ENCODE results near the gene HS6ST1.

The HS6ST1 gene

DNA sequence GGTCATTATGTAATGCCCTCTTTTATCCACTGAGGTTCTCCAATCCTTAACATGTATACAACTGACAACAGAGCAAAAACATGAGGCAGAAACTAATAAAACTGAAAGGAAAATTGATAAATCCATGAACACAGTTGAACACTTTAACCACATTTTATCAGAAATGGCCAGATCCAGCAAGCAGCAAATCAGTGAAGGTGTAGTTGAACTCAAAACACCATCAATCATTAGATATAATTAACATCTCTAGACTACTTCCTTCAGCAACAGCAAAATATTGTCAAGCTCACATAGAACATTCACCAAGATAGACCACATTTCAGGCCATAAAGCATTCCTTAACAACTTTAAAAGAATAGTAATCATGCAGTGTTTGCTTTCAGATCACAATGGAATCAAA, 72.9 kb downstream of the HS6ST1 start:
- TF ChIP-seq POLR2AphosphoS5 (IDR thresholded peaks at IDR 0.05; ENCODE audit: low read depth, low read length) (no peak), POLR2A (IDR thresholded peaks at IDR 0.05; ENCODE audit: low read depth, low read length) (no peak)
- DNase-seq (ENCODE audit: insufficient read length) (no peak), FAIRE-seq (no peak)

DNA sequence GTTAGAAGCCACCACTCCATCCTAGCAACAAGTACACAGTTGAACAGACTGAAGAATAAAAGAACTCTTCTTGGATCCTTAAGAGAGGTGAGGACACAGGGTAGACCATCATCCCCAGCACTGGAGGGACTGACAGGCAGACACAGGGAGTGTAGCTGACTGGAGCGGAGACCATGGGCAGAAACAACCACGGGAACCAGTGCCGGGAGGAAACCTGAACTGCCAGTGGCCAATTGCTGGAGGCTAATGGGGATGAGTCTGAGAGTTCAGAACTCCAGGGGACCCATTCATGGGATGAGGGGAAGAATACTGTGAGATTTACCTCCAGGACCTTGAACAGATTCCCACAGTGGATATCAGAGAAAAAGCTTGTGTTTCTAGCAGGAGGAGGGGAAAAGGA, 76.8 kb downstream of the HS6ST1 start:
- no peak for TF ChIP-seq TAF1 (IDR thresholded peaks at IDR 0.05; ENCODE audit: borderline replicate concordance, low read depth, low read length)
- TF ChIP-seq POLR2AphosphoS5 (IDR thresholded peaks at IDR 0.05; ENCODE audit: low read depth, low read length) = no peak
- no peak for TF ChIP-seq POLR2A (IDR thresholded peaks at IDR 0.05; ENCODE audit: low read depth, low read length)
- DNase-seq (ENCODE audit: insufficient read length) = no peak
- no peak for FAIRE-seq

DNA sequence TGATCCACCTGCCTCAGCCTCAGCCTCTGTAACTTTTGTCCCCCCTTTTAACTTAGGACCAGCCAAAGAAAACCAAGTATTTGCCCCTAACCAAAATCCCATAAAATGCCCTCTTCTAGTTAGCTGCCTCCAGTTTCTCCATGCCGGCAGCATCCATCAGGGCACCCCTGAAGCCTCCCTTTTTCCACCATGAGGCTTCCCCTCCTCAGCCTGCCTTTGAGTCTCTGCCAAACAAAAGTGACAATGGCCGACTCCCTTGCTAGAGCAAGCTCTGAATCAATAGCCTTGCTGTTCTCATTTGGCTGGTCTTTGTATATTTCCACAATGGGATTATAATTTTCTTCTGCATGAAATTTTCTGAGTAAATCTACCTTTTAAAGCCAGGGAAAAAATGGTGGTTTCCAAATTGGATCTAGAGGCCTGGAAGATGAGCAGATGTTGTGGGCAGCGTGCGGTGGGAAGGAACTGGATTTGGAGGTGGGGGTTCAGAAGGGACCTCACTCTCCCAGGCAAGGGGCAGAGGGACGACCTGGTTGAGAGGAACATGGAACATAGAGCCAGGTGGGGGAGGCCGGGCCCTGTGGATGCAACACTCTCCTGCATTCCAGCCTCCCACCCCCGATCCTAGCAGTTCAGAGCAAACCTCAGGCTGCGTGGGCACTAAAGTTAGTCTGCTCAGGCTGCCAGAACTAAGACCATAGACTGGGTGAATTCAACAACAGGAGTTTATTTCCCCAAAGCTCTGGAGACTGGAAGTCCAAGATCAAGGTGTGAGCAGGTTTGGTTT, 80.6 kb downstream of the HS6ST1 start:
- FAIRE-seq = no peak
- no peak for DNase-seq (ENCODE audit: insufficient read length)
- no peak for TF ChIP-seq TAF1 (IDR thresholded peaks at IDR 0.05; ENCODE audit: borderline replicate concordance, low read depth, low read length)
- no peak for TF ChIP-seq POLR2A (IDR thresholded peaks at IDR 0.05; ENCODE audit: low read depth, low read length)
- no peak for TF ChIP-seq POLR2AphosphoS5 (IDR thresholded peaks at IDR 0.05; ENCODE audit: low read depth, low read length)

DNA sequence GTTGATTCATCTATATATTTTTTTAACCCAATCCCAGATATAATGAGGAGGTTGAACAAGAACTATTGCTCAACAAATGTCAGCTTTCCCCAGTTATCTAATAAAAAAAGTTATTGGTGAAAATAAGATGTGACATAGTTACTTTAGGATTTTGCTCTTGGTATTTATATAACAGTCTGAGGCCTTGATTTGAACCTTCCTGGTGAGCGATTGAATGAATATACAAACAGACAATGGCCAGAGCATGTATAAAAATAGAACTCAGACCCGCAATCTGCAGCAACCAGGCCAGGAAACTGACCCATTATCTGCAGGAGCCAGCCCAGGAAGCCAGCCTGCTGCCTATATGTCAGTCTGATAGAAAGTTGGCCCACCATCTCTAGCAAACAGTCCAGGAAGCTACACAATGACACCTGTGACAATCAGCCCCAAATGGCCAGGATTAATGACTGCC, 81.6 kb downstream of the HS6ST1 start:
- DNase-seq (ENCODE audit: insufficient read length) (no peak), FAIRE-seq (no peak)
- TF ChIP-seq POLR2A (IDR thresholded peaks at IDR 0.05; ENCODE audit: low read depth, low read length) (no peak), POLR2AphosphoS5 (IDR thresholded peaks at IDR 0.05; ENCODE audit: low read depth, low read length) (no peak), TAF1 (IDR thresholded peaks at IDR 0.05; ENCODE audit: borderline replicate concordance, low read depth, low read length) (no peak)

DNA sequence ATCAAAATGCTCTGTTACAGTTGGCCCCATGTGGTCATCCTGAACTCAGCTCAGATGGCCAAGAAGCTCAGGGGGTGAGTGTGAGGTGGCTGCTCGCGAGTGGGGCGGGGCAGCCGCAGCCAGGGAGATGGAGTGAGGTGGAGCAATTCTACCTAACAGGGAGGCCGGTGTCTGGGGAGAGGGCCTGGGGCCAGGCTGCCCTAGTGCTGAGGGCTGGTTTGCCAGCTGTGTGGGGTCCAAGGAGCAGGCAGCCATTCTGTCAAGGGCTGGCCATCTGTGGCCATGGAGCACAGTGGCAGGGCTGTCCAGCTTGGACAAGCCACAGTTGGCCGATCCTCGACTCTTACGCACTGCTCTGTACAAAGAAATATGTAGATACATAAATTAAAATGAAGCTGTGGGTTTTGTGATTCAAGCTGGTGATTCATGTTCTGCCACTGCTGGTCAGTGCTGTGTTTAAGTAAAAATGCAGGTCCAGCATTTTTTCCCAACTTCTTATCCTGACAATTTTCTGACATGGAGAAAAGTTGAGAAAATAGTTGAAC, 82.1 kb downstream of the HS6ST1 start:
- DNase-seq (ENCODE audit: insufficient read length) = no peak
- TF ChIP-seq POLR2AphosphoS5 (IDR thresholded peaks at IDR 0.05; ENCODE audit: low read depth, low read length) (no peak), POLR2A (IDR thresholded peaks at IDR 0.05; ENCODE audit: low read depth, low read length) (no peak), TAF1 (IDR thresholded peaks at IDR 0.05; ENCODE audit: borderline replicate concordance, low read depth, low read length) (no peak)
- FAIRE-seq = no peak

DNA sequence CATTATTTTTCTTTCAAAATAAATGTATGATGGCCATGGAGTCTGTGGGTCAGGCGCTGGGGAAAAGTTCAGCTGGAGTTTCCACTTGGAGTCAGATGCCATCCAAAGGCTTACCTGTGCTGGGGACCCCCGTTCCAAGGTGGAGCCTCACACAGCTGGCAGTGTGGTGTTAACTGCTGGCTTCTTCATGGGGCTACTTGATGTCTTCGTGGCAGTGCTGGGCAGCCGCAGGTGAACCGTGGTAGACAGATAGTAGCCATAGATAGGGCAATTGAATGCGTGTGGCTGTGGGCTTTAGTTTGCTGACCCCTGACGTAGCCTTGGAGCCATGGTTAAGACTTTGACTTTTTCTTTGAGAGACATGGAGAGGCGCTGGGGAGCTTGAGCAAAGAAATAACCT, 83.1 kb downstream of the HS6ST1 start:
- no peak for TF ChIP-seq POLR2A (IDR thresholded peaks at IDR 0.05; ENCODE audit: low read depth, low read length)
- TF ChIP-seq POLR2AphosphoS5 (IDR thresholded peaks at IDR 0.05; ENCODE audit: low read depth, low read length) = no peak
- no peak for TF ChIP-seq TAF1 (IDR thresholded peaks at IDR 0.05; ENCODE audit: borderline replicate concordance, low read depth, low read length)
- no peak for FAIRE-seq

DNA sequence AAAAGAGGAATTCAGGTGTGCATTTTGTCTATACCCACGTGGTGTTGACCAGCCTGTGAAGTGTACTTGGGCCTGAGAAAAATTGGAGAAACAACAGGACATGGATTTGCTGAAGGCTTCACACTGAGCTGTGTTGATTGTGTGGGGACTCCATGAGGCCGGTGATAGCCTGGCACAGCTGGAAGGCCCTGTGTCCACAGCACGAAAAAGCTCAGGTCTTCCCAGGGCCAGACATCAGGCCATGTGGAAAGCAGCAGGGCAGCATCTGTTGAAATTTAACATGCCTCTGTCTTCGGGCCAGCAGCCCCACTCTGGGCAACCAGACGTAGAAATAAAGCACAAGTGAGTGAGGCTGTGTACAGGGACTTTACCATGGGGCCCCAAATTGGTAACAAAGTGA, 84.1 kb downstream of the HS6ST1 start:
- TF ChIP-seq POLR2AphosphoS5 (IDR thresholded peaks at IDR 0.05; ENCODE audit: low read depth, low read length) (no peak), POLR2A (IDR thresholded peaks at IDR 0.05; ENCODE audit: low read depth, low read length) (no peak), TAF1 (IDR thresholded peaks at IDR 0.05; ENCODE audit: borderline replicate concordance, low read depth, low read length) (no peak)
- no peak for FAIRE-seq
- no peak for DNase-seq (ENCODE audit: insufficient read length)

More for the DNA sequence above, 83.1 kb downstream of the HS6ST1 start:
- no peak for DNase-seq (ENCODE audit: insufficient read length)

DNA sequence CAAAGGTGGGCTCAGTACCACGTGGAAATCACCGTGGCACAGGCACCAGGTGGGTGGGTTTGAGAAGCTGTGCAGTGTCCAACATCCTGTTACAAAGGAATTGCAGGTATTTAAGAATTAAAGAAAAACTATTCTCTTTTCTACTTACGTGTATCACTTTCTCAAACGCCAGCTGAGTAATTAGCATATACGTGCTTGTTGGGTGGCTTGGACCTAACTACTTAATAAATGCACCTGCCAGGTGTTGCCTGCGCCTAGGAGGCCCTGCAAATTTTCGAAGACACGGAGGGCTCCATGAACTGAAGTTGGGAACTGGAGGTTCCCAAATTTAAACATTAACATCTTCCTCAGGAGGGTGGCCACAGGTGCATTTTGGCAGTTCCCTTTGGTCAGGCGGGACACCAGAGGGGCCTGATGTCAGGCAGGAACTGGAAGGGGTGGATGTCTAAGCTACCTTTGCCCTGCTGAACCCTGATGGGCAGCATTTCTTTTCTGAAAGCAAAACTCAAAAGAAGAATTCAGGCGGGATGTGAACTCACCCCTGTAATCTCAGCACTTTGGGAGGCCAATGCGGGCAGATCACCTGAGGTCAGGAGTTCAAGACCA, 84.8 kb downstream of the HS6ST1 start:
- TF ChIP-seq POLR2AphosphoS5 (IDR thresholded peaks at IDR 0.05; ENCODE audit: low read depth, low read length) = no peak
- no peak for TF ChIP-seq TAF1 (IDR thresholded peaks at IDR 0.05; ENCODE audit: borderline replicate concordance, low read depth, low read length)
- TF ChIP-seq POLR2A (IDR thresholded peaks at IDR 0.05; ENCODE audit: low read depth, low read length) = no peak
- no peak for DNase-seq (ENCODE audit: insufficient read length)
- no peak for FAIRE-seq

DNA sequence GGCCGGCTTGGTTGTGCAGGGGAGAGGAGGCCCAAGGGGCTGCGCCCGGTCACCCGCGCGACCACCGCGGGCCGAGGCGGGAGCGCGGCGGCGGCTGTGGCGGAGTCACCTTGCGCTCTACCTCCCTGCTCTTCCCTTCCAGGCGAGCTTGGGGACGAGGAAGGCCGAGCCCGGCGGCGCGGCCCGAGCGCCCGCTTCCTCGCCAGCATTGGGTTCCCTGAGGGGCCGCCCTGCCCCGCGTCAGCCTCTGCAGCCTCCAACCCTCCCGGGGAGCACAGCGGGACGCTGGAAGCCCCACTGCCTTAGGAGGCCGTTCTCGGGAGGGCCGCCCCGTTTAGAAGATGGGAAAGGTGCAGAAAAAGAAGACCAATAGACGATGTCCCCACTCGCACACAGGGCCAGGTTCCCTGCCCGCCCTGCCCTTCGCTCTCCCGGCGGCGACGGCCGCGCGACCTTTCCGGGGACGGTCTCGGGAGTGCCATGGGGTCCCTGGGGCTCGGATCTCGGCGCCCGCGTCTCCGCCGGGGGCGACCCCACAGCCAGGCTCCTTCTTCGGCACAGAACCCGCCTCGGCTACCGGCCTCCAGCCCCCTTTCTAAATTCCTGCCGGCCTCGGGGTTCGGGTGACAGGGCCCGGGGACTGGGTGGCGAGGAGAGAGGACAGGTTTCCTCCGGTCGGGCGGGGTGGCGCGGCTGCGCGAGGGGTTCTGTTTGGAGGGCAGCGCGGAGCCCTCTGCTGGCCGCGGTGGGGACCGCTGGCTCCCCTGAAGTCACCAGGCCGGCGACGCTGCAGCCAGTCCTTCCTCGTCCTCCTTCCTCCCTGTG, 85.5 kb downstream of the HS6ST1 start:
- peak; percentile 95 for DNase-seq (ENCODE audit: insufficient read length)
- TF ChIP-seq POLR2AphosphoS5 (IDR thresholded peaks at IDR 0.05; ENCODE audit: low read depth, low read length) = no peak
- TF ChIP-seq TAF1 (IDR thresholded peaks at IDR 0.05; ENCODE audit: borderline replicate concordance, low read depth, low read length) = no peak
- no peak for TF ChIP-seq POLR2A (IDR thresholded peaks at IDR 0.05; ENCODE audit: low read depth, low read length)
- FAIRE-seq = peak; percentile 88

DNA sequence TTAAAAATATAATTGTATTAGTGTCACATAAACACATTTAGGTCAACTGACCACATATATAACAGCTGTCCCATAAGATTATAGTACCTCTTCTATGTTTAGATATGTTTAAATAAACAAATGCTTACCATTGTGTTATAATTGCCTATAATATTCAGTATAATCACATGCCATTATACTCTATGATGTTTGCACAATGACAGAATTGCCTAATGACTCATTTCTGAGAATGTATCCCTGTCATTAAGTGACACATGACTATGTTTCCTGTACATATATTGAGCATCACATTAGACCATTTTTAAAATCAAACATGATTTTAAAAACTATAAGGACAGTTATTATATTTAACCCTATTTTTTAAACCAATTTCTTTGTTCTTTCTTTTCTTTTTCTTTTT, 89.8 kb downstream of the HS6ST1 start:
- FAIRE-seq (no peak), DNase-seq (ENCODE audit: insufficient read length) (no peak)
- TF ChIP-seq POLR2A (IDR thresholded peaks at IDR 0.05; ENCODE audit: low read depth, low read length) (no peak), TAF1 (IDR thresholded peaks at IDR 0.05; ENCODE audit: borderline replicate concordance, low read depth, low read length) (no peak), POLR2AphosphoS5 (IDR thresholded peaks at IDR 0.05; ENCODE audit: low read depth, low read length) (no peak)

DNA sequence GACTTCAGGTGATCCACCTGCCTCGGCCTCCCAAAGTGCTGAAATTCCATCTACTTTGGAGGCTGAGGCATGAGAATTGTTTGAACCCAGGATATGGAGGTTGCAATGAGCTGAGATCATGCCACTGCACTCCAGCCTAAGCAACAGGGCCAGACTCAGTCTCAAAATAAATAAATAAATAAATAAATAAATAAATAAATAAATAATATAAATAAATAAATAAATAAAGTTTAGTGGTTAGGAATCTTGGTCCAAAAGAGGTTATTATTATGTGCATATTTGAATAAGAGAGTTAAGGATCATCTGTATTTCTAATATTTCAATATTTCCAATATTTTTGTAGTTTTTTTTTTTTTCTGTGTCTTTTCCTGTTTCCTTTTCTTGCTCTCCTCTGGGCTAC, 90.8 kb downstream of the HS6ST1 start:
- DNase-seq (ENCODE audit: insufficient read length) = no peak
- FAIRE-seq = no peak

More for the DNA sequence above, 90.8 kb downstream of the HS6ST1 start:
- TF ChIP-seq POLR2AphosphoS5 (IDR thresholded peaks at IDR 0.05; ENCODE audit: low read depth, low read length) (no peak), POLR2A (IDR thresholded peaks at IDR 0.05; ENCODE audit: low read depth, low read length) (no peak), TAF1 (IDR thresholded peaks at IDR 0.05; ENCODE audit: borderline replicate concordance, low read depth, low read length) (no peak)
